Measurements from ENCODE around the gene FLNC. TPM values are rescaled to one million over a fixed set of nuclear protein-coding genes. Genes with fewer than 3 reads are reported as not detected.

Gene FLNC
- total and polyA plus RNA-seq, 2 of the 4 experiments (the other 2 are of a cell fraction) = 116 to 154 TPM

- no TSS peak for BruUV-seq (replicated peaks)
- H2AK9ac ChIP-seq (replicated peaks; ENCODE audit: low read depth, low read length, poor library complexity) = no peak overlapping the region
- no peak overlapping the region for H3K4ac ChIP-seq (ENCODE audit: low read depth, low read length)
- H2AK5ac ChIP-seq (ENCODE audit: low read depth, low read length) = no peak overlapping the region
- H3K27me3 ChIP-seq (ENCODE audit: control insufficient read depth, insufficient read depth, low read length) = peaks cover 49% of the 10 kb centered on the region
- H4K91ac ChIP-seq (ENCODE audit: insufficient read depth, low read depth, low read length) = no peak overlapping the region
- H3K27ac ChIP-seq (ENCODE audit: insufficient read depth, low read length) = no peak overlapping the region
- no peaks in the 10 kb centered on the region for H3K4me1 ChIP-seq (ENCODE audit: control insufficient read depth, insufficient read depth, low read length)
- H4K5ac ChIP-seq (ENCODE audit: low read depth, low read length) = no peak overlapping the region
- in situ Hi-C loops (cut with MboI; ENCODE audit: low sequenced_read_pairs) = no loop called here
- H4K8ac ChIP-seq (ENCODE audit: low read depth in 2 of 2, low read length in 2 of 2) = no peak overlapping the region
- H3K36me3 ChIP-seq (ENCODE audit: control insufficient read depth, insufficient read depth, low read length) = no peaks in the 10 kb centered on the region
- H3K9me3 ChIP-seq (ENCODE audit: control insufficient read depth, insufficient read depth, low read length) = no peaks in the 10 kb centered on the region
- TF ChIP-seq FOS (IDR thresholded peaks at IDR 0.05; ENCODE audit: low read depth, low read length) (no peak), BHLHE40 (IDR thresholded peaks at IDR 0.05; ENCODE audit: low read depth, low read length) (no peak)
- ATAC-seq (ENCODE audit: low read depth) = no peak
- DNase-seq = no peak
- H3K14ac ChIP-seq (replicated peaks; ENCODE audit: low read depth, low read length) = no peak overlapping the region
- no peaks in the 10 kb centered on the region for H4K20me1 ChIP-seq (ENCODE audit: insufficient read depth, low read length)
- no peak overlapping the region for H3K9ac ChIP-seq (ENCODE audit: low read depth, low read length)
- dilution Hi-C loops (cut with HindIII; ENCODE audit: low sequenced_read_pairs, unreplicated experiment) = no loop called here
- no peak overlapping the region for H2BK20ac ChIP-seq (ENCODE audit: low read depth, low read length)
- CTCF ChIA-PET = interaction anchor here (1.0 kb wide), 1 partner anchor 185 kb away, joined by 4 read pairs; no protein-coding TSS in a partner anchor
- intact Hi-C loops (cut with micrococcal nuclease) = no loop called here
- H3K79me1 ChIP-seq (ENCODE audit: low read depth in 1 of 2, low read length in 2 of 2) = no peaks in the 10 kb centered on the region
- POLR2A ChIA-PET (ENCODE audit: unreplicated experiment) = no interaction called here
- H3K9me1 ChIP-seq (ENCODE audit: insufficient read depth, low read length) = no peaks in the 10 kb centered on the region
- H3K23ac ChIP-seq (ENCODE audit: low read depth, low read length) = no peak overlapping the region; the same call in 1 of the 2 replicates
- no peak overlapping the region for H3K4me2 ChIP-seq (ENCODE audit: low read depth, low read length)
- WGBS, 2 experiments (ENCODE audit: extremely low coverage in 2 of 2, insufficient read length in 1 of 2) = no CpG with 5 or more reads among the region's 5 CpGs
- no peak overlapping the region for H2BK5ac ChIP-seq (ENCODE audit: low read depth, low read length, poor library complexity, severe bottlenecking)
- no peak overlapping the region for H2AFZ ChIP-seq (replicated peaks; ENCODE audit: low read length, poor library complexity)
- H2BK15ac ChIP-seq (ENCODE audit: low read depth, low read length) = no peak overlapping the region
- H3K18ac ChIP-seq (ENCODE audit: low read depth, low read length) = no peak overlapping the region
- no peak overlapping the region for H3K4me3 ChIP-seq (ENCODE audit: insufficient read depth, low read depth, low read length)
- H2BK120ac ChIP-seq (ENCODE audit: low read depth, low read length) = no peak overlapping the region
- H3K56ac ChIP-seq (ENCODE audit: extremely low read depth, insufficient read depth, low read length) = no peak overlapping the region
Measured at GRCh38 chr7:128906001-128906765, 76.0 kb downstream of the FLNC start.

Data from IMR-90 (cell line).